ENCODE results near the gene KLHL10. TPM values are rescaled to one million over a fixed set of nuclear protein-coding genes. Genes with fewer than 3 reads are reported as not detected.

KLHL10 gene
- total and polyA plus RNA-seq, 2 experiments from 2014 or later = 0.13 to 0.42 TPM

DNA sequence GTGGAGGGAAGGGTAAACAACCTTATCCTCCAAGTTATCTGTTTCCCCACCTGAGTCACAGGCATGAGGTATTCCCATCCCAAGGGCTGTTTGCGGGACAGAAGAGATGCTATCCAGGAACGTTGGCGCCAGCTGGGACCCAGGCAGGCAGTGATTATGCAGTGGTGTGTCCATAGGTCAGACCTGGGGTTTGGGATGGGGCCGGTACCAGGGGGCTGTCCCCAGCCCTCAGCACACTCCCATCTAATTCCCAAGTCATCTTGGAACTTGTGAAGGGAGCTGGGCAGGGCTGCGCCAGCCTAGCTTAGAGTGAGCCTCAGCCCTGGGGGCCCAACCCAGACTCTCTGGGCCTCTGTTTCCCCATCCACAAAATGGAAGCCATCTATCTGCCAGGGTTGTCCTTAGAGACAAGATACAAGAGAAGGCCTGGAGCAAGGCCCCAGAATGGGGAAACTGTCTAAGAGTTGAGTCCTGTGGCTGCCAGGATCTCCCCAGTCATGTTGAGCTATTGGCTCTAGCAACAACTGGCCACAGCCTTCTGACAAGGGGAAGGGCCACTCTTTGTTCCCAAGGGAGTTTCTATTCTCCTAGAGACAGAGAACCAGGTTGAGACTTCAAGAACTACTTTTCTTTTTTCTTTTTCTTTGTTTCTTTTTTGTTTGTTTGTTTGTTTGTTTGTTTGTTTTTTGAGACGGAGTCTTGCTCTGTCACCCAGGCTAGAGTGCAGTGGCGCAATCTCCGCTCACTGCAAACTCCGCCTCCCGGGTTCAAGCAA lies 41.3 kb upstream of the KLHL10 start:
- no peak overlapping the region for H2AFZ ChIP-seq
- ATAC-seq (no peak), DNase-seq (ENCODE audit: low spot score) (no peak)
- peaks cover 42% of the 10 kb centered on the region for H3K27me3 ChIP-seq (ENCODE audit: insufficient read depth)
- peaks cover 13% of the 10 kb centered on the region; the same call in 1 of the 2 replicates for H3F3A ChIP-seq (replicated peaks; ENCODE audit: low read depth)
- no peaks in the 10 kb centered on the region for H3K9me2 ChIP-seq (ENCODE audit: insufficient read depth)
- Mint-ChIP-seq H3K4me1 (peaks cover 47% of the 10 kb centered on the region), H3K36me3 (ENCODE audit: low read depth) (no peaks in the 10 kb centered on the region; the same call in 2 of the 3 replicates), H3K27ac (no peak overlapping the region), H3K27me3 (ENCODE audit: insufficient read depth, low read depth, poor library complexity) (peaks cover 51% of the 10 kb centered on the region), H3K9me3 (no peaks in the 10 kb centered on the region), H3K4me3 (no peak overlapping the region)
- no peak for TF ChIP-seq NANOG (IDR thresholded peaks at IDR 0.05; ENCODE audit: borderline replicate concordance)
- no peak for TF ChIP-seq POLR2AphosphoS5 (IDR thresholded peaks at IDR 0.05; ENCODE audit: low read depth)
- TF ChIP-seq ZNF114 (CRISPR knock-in tag; IDR thresholded peaks at IDR 0.05) = no peak
- TF ChIP-seq STAT1 (IDR thresholded peaks at IDR 0.05; ENCODE audit: unreplicated experiment) = no peak
- no peak for TF ChIP-seq EZH2phosphoT487 (IDR thresholded peaks at IDR 0.05; ENCODE audit: unreplicated experiment)
- no peak for TF ChIP-seq ZNF331 (CRISPR knock-in tag; IDR thresholded peaks at IDR 0.05; ENCODE audit: low read depth)
- TF ChIP-seq, protein P1, sequence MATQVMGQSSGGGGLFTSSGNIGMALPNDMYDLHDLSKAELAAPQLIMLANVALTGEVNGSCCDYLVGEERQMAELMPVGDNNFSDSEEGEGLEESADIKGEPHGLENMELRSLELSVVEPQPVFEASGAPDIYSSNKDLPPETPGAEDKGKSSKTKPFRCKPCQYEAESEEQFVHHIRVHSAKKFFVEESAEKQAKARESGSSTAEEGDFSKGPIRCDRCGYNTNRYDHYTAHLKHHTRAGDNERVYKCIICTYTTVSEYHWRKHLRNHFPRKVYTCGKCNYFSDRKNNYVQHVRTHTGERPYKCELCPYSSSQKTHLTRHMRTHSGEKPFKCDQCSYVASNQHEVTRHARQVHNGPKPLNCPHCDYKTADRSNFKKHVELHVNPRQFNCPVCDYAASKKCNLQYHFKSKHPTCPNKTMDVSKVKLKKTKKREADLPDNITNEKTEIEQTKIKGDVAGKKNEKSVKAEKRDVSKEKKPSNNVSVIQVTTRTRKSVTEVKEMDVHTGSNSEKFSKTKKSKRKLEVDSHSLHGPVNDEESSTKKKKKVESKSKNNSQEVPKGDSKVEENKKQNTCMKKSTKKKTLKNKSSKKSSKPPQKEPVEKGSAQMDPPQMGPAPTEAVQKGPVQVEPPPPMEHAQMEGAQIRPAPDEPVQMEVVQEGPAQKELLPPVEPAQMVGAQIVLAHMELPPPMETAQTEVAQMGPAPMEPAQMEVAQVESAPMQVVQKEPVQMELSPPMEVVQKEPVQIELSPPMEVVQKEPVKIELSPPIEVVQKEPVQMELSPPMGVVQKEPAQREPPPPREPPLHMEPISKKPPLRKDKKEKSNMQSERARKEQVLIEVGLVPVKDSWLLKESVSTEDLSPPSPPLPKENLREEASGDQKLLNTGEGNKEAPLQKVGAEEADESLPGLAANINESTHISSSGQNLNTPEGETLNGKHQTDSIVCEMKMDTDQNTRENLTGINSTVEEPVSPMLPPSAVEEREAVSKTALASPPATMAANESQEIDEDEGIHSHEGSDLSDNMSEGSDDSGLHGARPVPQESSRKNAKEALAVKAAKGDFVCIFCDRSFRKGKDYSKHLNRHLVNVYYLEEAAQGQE (IDR thresholded peaks at IDR 0.05; ENCODE audit: unreplicated experiment) = no peak
- TF ChIP-seq, protein P2, sequence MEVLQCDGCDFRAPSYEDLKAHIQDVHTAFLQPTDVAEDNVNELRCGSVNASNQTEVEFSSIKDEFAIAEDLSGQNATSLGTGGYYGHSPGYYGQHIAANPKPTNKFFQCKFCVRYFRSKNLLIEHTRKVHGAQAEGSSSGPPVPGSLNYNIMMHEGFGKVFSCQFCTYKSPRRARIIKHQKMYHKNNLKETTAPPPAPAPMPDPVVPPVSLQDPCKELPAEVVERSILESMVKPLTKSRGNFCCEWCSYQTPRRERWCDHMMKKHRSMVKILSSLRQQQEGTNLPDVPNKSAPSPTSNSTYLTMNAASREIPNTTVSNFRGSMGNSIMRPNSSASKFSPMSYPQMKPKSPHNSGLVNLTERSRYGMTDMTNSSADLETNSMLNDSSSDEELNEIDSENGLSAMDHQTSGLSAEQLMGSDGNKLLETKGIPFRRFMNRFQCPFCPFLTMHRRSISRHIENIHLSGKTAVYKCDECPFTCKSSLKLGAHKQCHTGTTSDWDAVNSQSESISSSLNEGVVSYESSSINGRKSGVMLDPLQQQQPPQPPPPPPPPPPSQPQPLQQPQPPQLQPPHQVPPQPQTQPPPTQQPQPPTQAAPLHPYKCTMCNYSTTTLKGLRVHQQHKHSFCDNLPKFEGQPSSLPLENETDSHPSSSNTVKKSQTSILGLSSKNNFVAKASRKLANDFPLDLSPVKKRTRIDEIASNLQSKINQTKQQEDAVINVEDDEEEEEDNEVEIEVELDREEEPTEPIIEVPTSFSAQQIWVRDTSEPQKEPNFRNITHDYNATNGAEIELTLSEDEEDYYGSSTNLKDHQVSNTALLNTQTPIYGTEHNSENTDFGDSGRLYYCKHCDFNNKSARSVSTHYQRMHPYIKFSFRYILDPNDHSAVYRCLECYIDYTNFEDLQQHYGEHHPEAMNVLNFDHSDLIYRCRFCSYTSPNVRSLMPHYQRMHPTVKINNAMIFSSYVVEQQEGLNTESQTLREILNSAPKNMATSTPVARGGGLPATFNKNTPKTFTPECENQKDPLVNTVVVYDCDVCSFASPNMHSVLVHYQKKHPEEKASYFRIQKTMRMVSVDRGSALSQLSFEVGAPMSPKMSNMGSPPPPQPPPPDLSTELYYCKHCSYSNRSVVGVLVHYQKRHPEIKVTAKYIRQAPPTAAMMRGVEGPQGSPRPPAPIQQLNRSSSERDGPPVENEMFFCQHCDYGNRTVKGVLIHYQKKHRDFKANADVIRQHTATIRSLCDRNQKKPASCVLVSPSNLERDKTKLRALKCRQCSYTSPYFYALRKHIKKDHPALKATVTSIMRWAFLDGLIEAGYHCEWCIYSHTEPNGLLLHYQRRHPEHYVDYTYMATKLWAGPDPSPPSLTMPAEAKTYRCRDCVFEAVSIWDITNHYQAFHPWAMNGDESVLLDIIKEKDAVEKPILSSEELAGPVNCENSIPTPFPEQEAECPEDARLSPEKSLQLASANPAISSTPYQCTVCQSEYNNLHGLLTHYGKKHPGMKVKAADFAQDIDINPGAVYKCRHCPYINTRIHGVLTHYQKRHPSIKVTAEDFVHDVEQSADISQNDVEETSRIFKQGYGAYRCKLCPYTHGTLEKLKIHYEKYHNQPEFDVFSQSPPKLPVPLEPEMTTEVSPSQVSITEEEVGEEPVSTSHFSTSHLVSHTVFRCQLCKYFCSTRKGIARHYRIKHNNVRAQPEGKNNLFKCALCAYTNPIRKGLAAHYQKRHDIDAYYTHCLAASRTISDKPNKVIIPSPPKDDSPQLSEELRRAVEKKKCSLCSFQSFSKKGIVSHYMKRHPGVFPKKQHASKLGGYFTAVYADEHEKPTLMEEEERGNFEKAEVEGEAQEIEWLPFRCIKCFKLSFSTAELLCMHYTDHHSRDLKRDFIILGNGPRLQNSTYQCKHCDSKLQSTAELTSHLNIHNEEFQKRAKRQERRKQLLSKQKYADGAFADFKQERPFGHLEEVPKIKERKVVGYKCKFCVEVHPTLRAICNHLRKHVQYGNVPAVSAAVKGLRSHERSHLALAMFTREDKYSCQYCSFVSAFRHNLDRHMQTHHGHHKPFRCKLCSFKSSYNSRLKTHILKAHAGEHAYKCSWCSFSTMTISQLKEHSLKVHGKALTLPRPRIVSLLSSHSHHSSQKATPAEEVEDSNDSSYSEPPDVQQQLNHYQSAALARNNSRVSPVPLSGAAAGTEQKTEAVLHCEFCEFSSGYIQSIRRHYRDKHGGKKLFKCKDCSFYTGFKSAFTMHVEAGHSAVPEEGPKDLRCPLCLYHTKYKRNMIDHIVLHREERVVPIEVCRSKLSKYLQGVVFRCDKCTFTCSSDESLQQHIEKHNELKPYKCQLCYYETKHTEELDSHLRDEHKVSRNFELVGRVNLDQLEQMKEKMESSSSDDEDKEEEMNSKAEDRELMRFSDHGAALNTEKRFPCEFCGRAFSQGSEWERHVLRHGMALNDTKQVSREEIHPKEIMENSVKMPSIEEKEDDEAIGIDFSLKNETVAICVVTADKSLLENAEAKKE (CRISPR knock-in tag; IDR thresholded peaks at IDR 0.05) = no peak
- TF ChIP-seq, protein P3, sequence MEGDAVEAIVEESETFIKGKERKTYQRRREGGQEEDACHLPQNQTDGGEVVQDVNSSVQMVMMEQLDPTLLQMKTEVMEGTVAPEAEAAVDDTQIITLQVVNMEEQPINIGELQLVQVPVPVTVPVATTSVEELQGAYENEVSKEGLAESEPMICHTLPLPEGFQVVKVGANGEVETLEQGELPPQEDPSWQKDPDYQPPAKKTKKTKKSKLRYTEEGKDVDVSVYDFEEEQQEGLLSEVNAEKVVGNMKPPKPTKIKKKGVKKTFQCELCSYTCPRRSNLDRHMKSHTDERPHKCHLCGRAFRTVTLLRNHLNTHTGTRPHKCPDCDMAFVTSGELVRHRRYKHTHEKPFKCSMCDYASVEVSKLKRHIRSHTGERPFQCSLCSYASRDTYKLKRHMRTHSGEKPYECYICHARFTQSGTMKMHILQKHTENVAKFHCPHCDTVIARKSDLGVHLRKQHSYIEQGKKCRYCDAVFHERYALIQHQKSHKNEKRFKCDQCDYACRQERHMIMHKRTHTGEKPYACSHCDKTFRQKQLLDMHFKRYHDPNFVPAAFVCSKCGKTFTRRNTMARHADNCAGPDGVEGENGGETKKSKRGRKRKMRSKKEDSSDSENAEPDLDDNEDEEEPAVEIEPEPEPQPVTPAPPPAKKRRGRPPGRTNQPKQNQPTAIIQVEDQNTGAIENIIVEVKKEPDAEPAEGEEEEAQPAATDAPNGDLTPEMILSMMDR (conservative IDR thresholded peaks at IDR 0.05; ENCODE audit: low read depth in 2 of 2) = no peak
- TF ChIP-seq, protein P4, sequence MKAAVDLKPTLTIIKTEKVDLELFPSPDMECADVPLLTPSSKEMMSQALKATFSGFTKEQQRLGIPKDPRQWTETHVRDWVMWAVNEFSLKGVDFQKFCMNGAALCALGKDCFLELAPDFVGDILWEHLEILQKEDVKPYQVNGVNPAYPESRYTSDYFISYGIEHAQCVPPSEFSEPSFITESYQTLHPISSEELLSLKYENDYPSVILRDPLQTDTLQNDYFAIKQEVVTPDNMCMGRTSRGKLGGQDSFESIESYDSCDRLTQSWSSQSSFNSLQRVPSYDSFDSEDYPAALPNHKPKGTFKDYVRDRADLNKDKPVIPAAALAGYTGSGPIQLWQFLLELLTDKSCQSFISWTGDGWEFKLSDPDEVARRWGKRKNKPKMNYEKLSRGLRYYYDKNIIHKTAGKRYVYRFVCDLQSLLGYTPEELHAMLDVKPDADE (IDR thresholded peaks at IDR 0.05) = no peak
- no peak for TF ChIP-seq EZH2 (IDR thresholded peaks at IDR 0.05; ENCODE audit: low read depth, unreplicated experiment)
- TF ChIP-seq CREB1 (CRISPR knock-in tag; IDR thresholded peaks at IDR 0.05; ENCODE audit: low read depth) = no peak
- TF ChIP-seq JUNB (IDR thresholded peaks at IDR 0.05; ENCODE audit: unreplicated experiment) = no peak
- no peaks in the 10 kb centered on the region for H3K79me2 ChIP-seq (replicated peaks; ENCODE audit: insufficient read depth)
- no peaks in the 10 kb centered on the region for H3K36me3 ChIP-seq (ENCODE audit: insufficient read depth)
- no peak overlapping the region for H3K4me2 ChIP-seq
- H3K4me3 ChIP-seq = no peak overlapping the region
- peaks cover 39% of the 10 kb centered on the region for H3K4me1 ChIP-seq (ENCODE audit: insufficient read depth)
- H3K27ac ChIP-seq (ENCODE audit: low read depth) = no peak overlapping the region
- H4K20me1 ChIP-seq (replicated peaks; ENCODE audit: insufficient read depth) = no peaks in the 10 kb centered on the region

Data from GM23338 (cell line).